ENCODE results near the gene APOA4. TPM values are rescaled to one million over a fixed set of nuclear protein-coding genes. Genes with fewer than 3 reads are reported as not detected.

The APOA4 gene
- total and polyA plus RNA-seq, 2 of the 13 experiments (the other 11 are each of a cell fraction or from before 2014, with no cell fraction given): 3.8 to 7.2 TPM

GRCh38 chr11:116835791-116836631 is 12.9 kb upstream of the APOA4 start (continued):
- TF ChIP-seq ZBTB40 (IDR thresholded peaks at IDR 0.05) (no peak), ZBTB40 (CRISPR knock-in tag; IDR thresholded peaks at IDR 0.05) (no peak; the same call in 1 of the 2 replicates), ZNF354B (CRISPR knock-in tag; IDR thresholded peaks at IDR 0.05) (0 out of 2 replicates have a peak, but pooled peaks have one; percentile 15), ZNF746 (CRISPR knock-in tag; IDR thresholded peaks at IDR 0.05) (peak; percentile 18; the same call in 1 of the 2 replicates), ZNF460 (CRISPR knock-in tag; IDR thresholded peaks at IDR 0.05; ENCODE audit: borderline replicate concordance) (no peak), PATZ1 (CRISPR knock-in tag; IDR thresholded peaks at IDR 0.05) (no peak), ZFP91 (CRISPR knock-in tag; IDR thresholded peaks at IDR 0.05; ENCODE audit: borderline replicate concordance) (0 out of 2 replicates have a peak, but pooled peaks have one; percentile 42), HMGXB4 (CRISPR knock-in tag; IDR thresholded peaks at IDR 0.05; ENCODE audit: borderline replicate concordance in 1 of 2, low read depth in 1 of 2) (peak; percentile 75), RCOR2 (CRISPR knock-in tag; IDR thresholded peaks at IDR 0.05) (no peak), CAMTA2 (CRISPR knock-in tag; IDR thresholded peaks at IDR 0.05; ENCODE audit: borderline replicate concordance) (0 out of 2 replicates have a peak, but pooled peaks have one; percentile 12), FOXJ3 (CRISPR knock-in tag; IDR thresholded peaks at IDR 0.05; ENCODE audit: borderline replicate concordance) (no peak), POLR2AphosphoS5 (IDR thresholded peaks at IDR 0.05; ENCODE audit: low read depth, low read length) (peak; percentile 58), ZNF367 (CRISPR knock-in tag; IDR thresholded peaks at IDR 0.05; ENCODE audit: borderline replicate concordance) (0 out of 2 replicates have a peak, but pooled peaks have one; percentile 44)

Data from HepG2 (cell line).